HG03108 (cell line): Measurements from ENCODE around the gene KCNMB1.

ENCODE experiments used
- ATAC-seq: cut with Tn5 transposase; IDR thresholded peaks from one replicate; pipeline ENCODE4 v1.9.1; 2021; ENCODE audit warnings: moderate library complexity; ENCODE audit not compliant: unreplicated experiment

KCNMB1 gene

DNA sequence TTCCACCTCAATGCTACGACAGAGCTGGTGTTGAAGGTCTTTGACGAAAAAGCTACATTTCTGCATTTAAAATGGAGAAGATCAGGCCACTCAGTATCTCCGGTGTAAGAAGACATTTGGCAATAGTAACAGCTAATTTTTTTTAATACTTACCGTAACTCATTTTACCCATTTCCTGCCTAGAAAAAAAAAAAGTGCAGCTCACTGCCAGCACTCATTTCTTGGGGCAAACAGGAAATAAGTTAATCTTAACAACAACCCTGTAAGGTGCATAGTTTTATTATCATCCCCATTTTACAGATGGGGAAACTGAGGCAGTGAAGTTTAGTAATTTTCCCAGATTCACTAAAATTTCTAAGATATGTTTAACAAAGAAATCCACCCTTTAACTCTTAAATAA, 27.4 kb upstream of the KCNMB1 start:
- no peak for ATAC-seq

DNA sequence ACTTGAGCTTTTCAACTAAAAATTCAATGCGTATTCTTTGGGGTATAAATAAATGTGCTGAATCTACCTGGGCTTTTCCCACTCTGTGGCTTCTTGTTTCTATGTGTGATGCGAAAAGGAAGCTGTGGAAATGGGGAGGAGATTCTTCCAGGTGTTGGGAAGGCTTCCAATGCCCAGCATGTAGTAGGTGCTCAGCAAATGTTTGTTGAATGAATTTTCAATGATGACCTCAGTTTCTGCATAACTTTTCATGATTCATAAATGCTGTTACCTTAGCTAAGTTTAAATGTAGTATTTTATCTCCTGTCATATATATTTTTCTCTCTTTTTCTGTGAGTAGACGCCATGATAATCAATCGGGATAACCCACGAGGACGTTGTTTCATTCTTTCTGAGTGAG, 25.6 kb upstream of the KCNMB1 start:
- no peak for ATAC-seq

DNA sequence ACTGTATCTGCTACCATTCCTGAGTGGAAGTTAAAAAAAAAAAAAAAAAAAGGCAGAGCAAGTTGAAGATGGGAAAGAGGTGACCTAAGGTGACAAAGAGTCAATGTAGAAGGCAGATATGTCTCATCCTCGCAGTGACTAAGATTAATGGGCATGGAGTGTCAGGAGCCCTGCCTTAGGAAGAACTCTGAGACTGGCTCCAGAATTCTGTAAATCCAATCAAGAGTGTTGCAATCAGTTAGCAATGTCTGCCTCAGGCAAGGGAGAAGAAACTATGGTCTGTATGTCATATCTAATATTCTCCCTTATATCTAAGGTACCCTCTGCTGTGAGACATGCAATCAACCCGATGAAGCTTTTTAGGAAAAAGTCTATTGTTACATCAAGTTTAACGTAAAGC, 24.7 kb upstream of the KCNMB1 start:
- ATAC-seq, result no peak

DNA sequence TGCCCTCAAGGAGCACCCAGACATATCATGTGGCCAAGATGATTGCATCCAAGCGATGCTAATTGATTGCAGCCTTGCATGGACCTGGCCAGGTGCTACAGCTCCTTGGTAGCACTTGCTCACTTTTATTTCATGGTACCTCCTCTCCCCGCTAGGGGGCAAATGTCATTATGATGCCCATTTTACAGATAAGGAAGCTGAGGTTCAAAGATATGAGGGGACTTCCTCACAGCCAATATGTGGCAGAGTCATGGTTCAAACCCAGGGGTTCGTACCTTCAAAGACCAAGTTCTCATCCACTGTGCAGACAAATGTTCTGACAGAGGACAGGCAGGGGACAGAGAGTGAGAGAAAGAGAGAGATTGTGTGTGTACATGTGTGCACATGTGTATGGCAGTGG, 21.9 kb upstream of the KCNMB1 start:
- ATAC-seq, result no peak

- ATAC-seq, result no peak
Observed at GRCh38 chr5:170410401-170410800, 21.2 kb upstream of the KCNMB1 start.

- ATAC-seq, result no peak
Observed at GRCh38 chr5:170408877-170409660, 19.9 kb upstream of the KCNMB1 start.

DNA sequence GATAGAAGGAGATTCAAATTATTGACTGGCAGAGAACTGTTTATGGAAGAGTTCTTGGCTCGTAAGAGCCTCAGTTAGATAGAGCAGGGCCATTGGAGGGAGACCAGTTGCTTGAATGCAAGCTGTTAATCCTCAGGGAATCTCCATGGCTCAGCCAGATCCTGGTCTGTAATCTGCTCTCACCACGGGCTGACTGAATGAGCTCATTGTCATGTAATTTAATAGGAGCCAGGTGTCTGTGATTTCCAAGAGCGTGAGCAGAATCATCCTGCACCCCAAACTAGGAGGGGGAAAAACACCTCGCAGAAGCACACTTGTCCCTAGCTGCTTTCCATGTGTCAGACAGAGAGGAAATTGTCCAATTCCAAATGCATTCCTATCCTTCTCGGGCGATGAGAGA, 19.1 kb upstream of the KCNMB1 start:
- ATAC-seq, result no peak

- no peak for ATAC-seq
Observed at GRCh38 chr5:170407062-170407461, 17.9 kb upstream of the KCNMB1 start.

GRCh38 chr5:170405817-170406216, 16.6 kb upstream of the KCNMB1 start:
- no peak for ATAC-seq

GRCh38 chr5:170404398-170404797, 15.2 kb upstream of the KCNMB1 start:
- no peak for ATAC-seq

DNA sequence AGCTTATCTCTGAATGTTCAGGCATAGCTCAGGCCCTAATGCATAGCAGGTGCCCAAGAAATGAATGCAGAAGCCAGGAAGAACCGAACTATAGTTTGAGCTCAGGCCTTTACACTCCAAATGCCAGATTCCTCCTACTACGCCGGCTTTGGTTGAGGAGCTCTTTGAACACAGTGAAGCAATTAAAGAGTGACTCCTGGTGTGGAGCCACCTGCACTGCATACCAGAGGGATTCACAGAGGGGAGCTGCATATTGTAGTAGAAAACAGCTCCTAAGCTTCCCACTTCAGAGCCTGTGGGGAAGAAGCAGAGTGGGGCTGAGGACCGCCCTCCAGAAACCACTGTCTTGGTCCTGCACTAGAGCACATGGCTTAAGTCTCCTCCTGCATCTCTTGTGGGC, 14.5 kb upstream of the KCNMB1 start:
- ATAC-seq, result no peak

GRCh38 chr5:170402508-170402907, 13.3 kb upstream of the KCNMB1 start:
- no peak for ATAC-seq

- ATAC-seq, result no peak
Observed at GRCh38 chr5:170397059-170397458, 7.9 kb upstream of the KCNMB1 start.

DNA sequence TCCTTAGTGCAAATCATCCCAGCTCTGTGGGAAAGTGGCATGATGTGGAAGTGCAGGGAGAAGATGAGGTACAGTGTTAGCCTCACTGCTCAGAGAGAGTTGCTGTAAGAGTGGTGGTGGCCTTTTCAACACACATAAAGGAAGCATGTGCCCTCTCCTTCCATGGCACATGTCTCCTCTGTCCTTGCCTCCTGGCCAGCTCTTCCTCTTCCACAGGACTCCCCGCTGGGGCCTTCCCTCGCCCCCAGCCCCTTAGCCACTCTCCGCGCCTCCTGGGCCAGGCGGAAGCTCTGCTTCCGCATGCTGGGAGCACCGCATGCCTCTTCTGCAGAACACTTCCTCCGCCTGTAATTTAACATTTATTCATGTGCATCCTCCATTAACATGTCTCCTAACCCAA, 4.8 kb upstream of the KCNMB1 start:
- no peak for ATAC-seq

DNA sequence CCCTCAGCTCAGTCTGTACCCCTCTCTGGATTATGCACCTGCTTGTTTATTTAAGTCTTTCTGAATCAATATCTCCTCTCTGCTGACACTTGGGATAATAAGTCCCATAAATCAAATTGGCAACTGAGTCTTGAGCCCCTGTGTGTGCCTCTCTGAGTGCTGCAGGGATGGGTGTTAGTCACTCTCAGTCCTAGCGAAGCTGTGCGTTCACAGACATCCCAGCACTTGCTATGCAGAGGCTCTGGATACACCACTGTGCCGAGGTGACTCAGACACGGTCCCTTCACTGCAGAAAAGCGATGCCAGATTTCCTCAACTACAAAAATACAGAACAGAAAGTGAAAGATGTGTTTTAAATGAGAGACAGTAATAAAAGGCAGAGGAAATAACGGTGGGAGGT, 4.1 kb upstream of the KCNMB1 start:
- peak; percentile 48 for ATAC-seq

DNA sequence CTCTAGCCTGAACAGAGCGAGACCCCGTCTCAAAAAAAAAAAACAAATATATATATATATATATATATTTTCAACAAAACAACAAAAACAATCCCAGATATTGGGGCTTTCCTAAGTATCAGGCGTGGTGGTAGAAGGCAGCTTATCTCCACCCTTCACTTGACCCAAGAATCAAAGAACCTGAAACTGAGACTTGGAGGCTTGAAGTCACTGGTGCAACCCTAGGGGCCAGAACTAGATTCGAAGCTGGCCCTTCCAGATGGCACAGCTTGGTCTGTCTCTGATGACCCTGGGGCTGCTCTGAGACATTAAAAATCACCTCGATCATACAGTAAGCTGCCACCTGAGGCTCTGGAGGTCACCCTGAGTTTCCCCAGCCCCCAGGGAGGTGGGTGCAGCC, 1.3 kb upstream of the KCNMB1 start:
- no peak for ATAC-seq

GRCh38 chr5:170389550-170389892, 354 bp upstream of the KCNMB1 start:
- ATAC-seq, result no peak

DNA sequence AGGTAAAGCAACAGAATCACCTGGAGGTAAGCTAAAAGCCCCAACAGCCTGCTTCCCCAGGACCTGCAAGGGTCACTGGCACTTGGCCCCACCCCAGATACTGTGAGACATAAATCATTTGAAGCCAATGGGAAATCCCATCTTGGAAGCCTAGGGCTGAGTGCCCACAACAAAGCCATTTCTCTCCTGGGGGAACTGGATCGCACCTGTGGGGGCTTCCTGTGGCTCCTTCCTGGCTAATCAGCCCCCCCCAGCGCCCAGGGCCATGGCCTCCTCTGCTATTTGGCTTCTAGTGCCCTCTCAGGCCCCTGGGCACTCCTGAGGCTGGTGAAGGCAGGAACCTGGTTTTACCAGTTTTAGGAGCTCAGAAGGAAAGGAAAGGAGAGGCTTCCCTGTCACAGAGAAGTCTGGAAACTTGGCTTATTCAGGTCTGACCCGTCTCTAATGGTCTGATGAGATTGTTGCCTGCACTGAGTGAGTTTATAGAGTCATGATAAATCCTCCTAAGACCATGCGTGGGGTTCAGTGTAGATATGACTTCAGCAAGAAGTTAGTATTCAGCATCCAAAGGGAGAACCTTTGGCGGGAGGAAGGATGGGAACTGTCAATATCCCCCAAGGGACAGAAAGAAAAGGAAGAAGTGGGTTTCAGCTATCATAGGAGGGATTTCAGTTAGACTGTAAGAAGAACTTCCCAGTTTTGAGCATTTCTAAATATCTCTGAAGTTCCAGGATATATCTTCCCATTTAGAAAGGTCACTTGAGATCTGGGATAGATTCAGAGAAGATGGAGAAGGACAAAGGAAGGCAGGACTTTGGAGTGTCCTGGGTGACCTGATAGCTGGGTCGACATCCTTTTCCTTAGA, 1.2 kb downstream of the KCNMB1 start:
- ATAC-seq, result no peak

DNA sequence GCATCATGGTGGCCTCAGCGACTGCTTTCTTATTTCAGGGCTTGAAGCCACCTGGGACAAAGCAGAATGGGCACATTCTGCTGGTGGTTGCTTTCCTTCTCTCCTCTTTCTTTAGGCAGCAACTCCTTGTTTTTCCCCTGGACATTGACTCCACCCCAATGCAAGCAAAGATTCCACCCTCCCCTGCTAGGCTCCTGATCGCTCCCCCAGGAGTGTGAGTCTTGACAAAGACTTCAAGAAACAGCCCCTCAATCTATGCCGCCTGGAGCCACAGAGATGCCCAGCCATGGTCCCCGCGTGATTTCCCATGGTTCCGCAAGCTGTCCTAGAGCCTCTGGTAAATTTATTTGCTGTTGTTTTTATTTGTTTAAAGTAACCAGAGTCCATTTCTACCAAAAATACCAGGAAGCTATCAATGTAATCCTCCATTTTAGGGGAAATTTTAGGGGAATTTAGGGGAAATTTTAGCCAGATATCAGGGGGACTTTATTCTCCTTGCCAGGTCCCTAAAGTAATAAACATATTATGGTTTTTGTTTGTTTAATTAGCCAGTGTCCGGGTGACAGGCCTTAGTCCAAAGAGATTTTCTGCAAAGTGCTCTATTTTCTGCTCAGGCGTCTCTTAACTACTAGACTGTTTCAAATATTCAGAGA, 2.3 kb downstream of the KCNMB1 start:
- ATAC-seq, result no peak

DNA sequence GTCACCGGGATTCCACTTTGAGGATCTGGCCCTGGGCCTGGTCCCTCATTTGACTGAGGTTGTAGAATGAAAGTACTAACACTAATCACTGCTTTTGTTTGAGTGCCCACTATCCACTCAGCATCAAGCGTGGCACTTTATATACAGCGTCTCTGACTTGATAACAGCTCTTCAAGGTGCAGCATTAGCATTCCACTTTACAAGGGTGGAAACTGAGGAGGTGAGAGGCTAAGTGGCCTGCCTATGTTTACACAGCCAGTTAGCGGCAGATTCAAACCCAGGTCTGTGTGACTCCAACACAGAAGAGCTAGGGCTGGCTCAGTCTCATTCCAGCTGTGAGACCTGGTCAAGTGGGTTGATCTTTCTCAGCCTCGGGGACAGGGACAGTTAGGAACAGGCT, 5.9 kb downstream of the KCNMB1 start:
- ATAC-seq, result no peak

DNA sequence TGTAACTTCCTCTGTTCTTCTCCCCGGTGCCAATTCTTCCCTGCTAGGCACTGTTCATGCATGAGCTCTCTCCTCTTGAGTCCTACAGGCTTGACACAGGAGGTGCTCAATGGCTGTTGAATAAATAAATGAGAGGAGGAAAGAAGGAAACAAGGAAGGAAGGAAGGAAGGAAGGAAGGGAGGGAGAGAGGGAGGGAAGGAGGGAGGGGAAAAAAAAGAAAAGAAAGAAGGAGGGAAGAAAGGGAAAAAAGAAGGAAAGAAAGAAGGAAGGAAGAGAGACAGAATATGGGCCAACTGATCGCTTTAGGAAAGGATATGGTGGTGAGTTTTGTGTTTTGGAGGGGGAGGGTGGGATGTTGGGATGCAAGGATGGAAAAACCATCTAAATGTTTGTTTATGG, 6.4 kb downstream of the KCNMB1 start:
- ATAC-seq, result no peak

- no peak for ATAC-seq
Observed at GRCh38 chr5:170380361-170380951, 8.7 kb downstream of the KCNMB1 start.
